ENCODE results near the gene FLII. TPM values are rescaled to one million over a fixed set of nuclear protein-coding genes. Genes with fewer than 3 reads are reported as not detected.

Gene FLII
- total RNA-seq, 2 donors from 2014 or later: 299 to 335 TPM

GRCh38 chr17:18197535-18198194 is 60.9 kb downstream of the FLII start:
- H3K27me3 Mint-ChIP-seq (ENCODE audit: insufficient read depth): no peaks in the 10 kb centered on the region
- no peaks in the 10 kb centered on the region for H3K9me3 Mint-ChIP-seq
- H3K4me1 ChIP-seq (ENCODE audit: control insufficient read depth, insufficient read depth, low read length): peaks cover 9% of the 10 kb centered on the region
- no peak overlapping the region for H3K27ac Mint-ChIP-seq
- no peak overlapping the region for H3K27ac ChIP-seq (ENCODE audit: low read depth, low read length)
- no peak for DNase-seq
- H3K9me3 ChIP-seq (ENCODE audit: control insufficient read depth, low read length): no peaks in the 10 kb centered on the region
- no peak overlapping the region for H3K4me3 ChIP-seq (ENCODE audit: low read length)
- WGBS, 2 experiments (ENCODE audit: insufficient coverage in 1 of 2, insufficient read length in 1 of 2): 92 to 100% methylated on average over 3 of the region's 3 CpGs
- peaks cover 13% of the 10 kb centered on the region for H3K4me1 Mint-ChIP-seq
- no peak overlapping the region for H3K4me3 Mint-ChIP-seq
- TF ChIP-seq CTCF (conservative IDR thresholded peaks at IDR 0.05): no peak
- no peaks in the 10 kb centered on the region for H3K27me3 ChIP-seq (ENCODE audit: control insufficient read depth, insufficient read depth, low read length, poor library complexity, severe bottlenecking)
- no peak overlapping the region for H3K9ac ChIP-seq (ENCODE audit: extremely low read depth, low read length, poor library complexity, severe bottlenecking)
- peaks cover 48% of the 10 kb centered on the region for H3K36me3 Mint-ChIP-seq (ENCODE audit: low read depth)
- H3K36me3 ChIP-seq (ENCODE audit: control insufficient read depth, insufficient read depth, low read length): peaks cover 74% of the 10 kb centered on the region

GRCh38 chr17:18195246-18195645 is 63.3 kb downstream of the FLII start:
- peaks cover 54% of the 10 kb centered on the region for H3K36me3 Mint-ChIP-seq (ENCODE audit: low read depth)

More at GRCh38 chr17:18195246-18195645, 63.3 kb downstream of the FLII start:
- TF ChIP-seq CTCF (conservative IDR thresholded peaks at IDR 0.05): no peak
- Histone ChIP-seq H3K27me3 (ENCODE audit: control insufficient read depth, insufficient read depth, low read length, poor library complexity, severe bottlenecking) (no peaks in the 10 kb centered on the region), H3K36me3 (ENCODE audit: control insufficient read depth, insufficient read depth, low read length) (peaks cover 83% of the 10 kb centered on the region), H3K4me1 (ENCODE audit: control insufficient read depth, insufficient read depth, low read length) (no peaks in the 10 kb centered on the region), H3K9me3 (ENCODE audit: control insufficient read depth, low read length) (no peaks in the 10 kb centered on the region), H3K9ac (ENCODE audit: extremely low read depth, low read length, poor library complexity, severe bottlenecking) (no peak overlapping the region), H3K4me3 (ENCODE audit: low read length) (no peak overlapping the region), H3K27ac (ENCODE audit: low read depth, low read length) (no peak overlapping the region)
- H3K27ac Mint-ChIP-seq: no peak overlapping the region
- no peaks in the 10 kb centered on the region for H3K9me3 Mint-ChIP-seq
- no peak for DNase-seq
- WGBS, 2 experiments (ENCODE audit: insufficient coverage in 1 of 2, insufficient read length in 1 of 2): 90 to 92% methylated on average over 2 to 5 of the region's 5 CpGs
- H3K4me3 Mint-ChIP-seq: no peak overlapping the region
- no peaks in the 10 kb centered on the region for H3K27me3 Mint-ChIP-seq (ENCODE audit: insufficient read depth)
- H3K4me1 Mint-ChIP-seq: no peaks in the 10 kb centered on the region

Other genes with a start within 250 kb of the FLII start
- 10 to 100 TPM; 31.4 to 50.8 TPM for gene ATPAF2, start 219.6 kb downstream of the FLII start, total RNA-seq
- gene GID4, start 219.3 kb downstream of the FLII start, total RNA-seq: 10 to 100 TPM; 20.5 to 20.8 TPM
- 10 to 100 TPM; 45.1 to 49.9 TPM for gene DRG2, start 170.8 kb downstream of the FLII start, total RNA-seq
- gene MYO15A, start 150.0 kb downstream of the FLII start, total RNA-seq: 1 to 10 TPM; 1.7 to 2.4 TPM
- 10 to 100 TPM; 64.1 to 80.9 TPM for gene ALKBH5, start 74.9 kb downstream of the FLII start, total RNA-seq
- gene LLGL1, start 33.1 kb downstream of the FLII start, total RNA-seq: 10 to 100 TPM; 66.3 to 69.3 TPM
- 10 to 100 TPM; 15.3 to 19.6 TPM for gene MIEF2, start 1.9 kb upstream of the FLII start, total RNA-seq
- gene TOP3A, start 56.3 kb upstream of the FLII start, total RNA-seq: 10 to 100 TPM; 60.4 to 67.4 TPM
- gene SMCR8, start 56.6 kb upstream of the FLII start, total RNA-seq: 10 to 100 TPM; 20.7 to 22.2 TPM
- 10 to 100 TPM; 38.5 to 40.9 TPM for gene SHMT1, start 104.8 kb upstream of the FLII start, total RNA-seq
- gene EVPLL, start 119.0 kb upstream of the FLII start, total RNA-seq: not detected
- not detected for gene LGALS9C, start 218.1 kb upstream of the FLII start, total RNA-seq

All from endodermal cell (in vitro differentiated cells).